HEK293 (cell line): Measurements from ENCODE around the gene PRR19.

Experiments
- ATF2 ChIP-seq: fragments of 450-650 bp; formaldehyde crosslinking; IDR thresholded peaks from 2 replicates; pipeline ENCODE4 v1.5.1; 2016; ENCODE audit warnings: missing biosample characterization, missing genetic modification characterization, low read depth
- GLIS2 ChIP-seq: fragments of 450-650 bp; formaldehyde crosslinking; IDR thresholded peaks from 2 replicates; pipeline ENCODE4 v1.5.1; 2016; ENCODE audit warnings: missing biosample characterization, missing genetic modification characterization
- INSM2 ChIP-seq: fragments of 450-650 bp; formaldehyde crosslinking; IDR thresholded peaks from 2 replicates; pipeline ENCODE4 v1.5.1; 2016; ENCODE audit warnings: missing biosample characterization, missing genetic modification characterization
- KLF8 ChIP-seq: fragments of 450-650 bp; formaldehyde crosslinking; IDR thresholded peaks from 2 replicates; pipeline ENCODE4 v1.5.1; 2016; ENCODE audit warnings: missing biosample characterization, missing genetic modification characterization
- PRDM6 ChIP-seq: fragments of 450-650 bp; formaldehyde crosslinking; IDR thresholded peaks from 2 replicates; pipeline ENCODE4 v1.5.1; 2017; ENCODE audit warnings: missing biosample characterization, missing genetic modification characterization
- RBAK ChIP-seq: fragments of 450-650 bp; formaldehyde crosslinking; IDR thresholded peaks from 2 replicates; pipeline ENCODE4 v1.5.1; 2016; ENCODE audit warnings: missing biosample characterization, missing genetic modification characterization
- SCRT1 ChIP-seq: fragments of 450-650 bp; formaldehyde crosslinking; IDR thresholded peaks from 2 replicates; pipeline ENCODE4 v1.5.1; 2016; ENCODE audit warnings: missing biosample characterization, missing genetic modification characterization, borderline replicate concordance
- WT1 ChIP-seq: fragments of 450-650 bp; formaldehyde crosslinking; IDR thresholded peaks from 2 replicates; pipeline ENCODE4 v1.5.1; 2016; ENCODE audit warnings: missing biosample characterization, missing genetic modification characterization
- ZBTB1 ChIP-seq: fragments of 450-650 bp; formaldehyde crosslinking; IDR thresholded peaks from 2 replicates; pipeline ENCODE4 v1.5.1; 2016; ENCODE audit warnings: missing biosample characterization, missing genetic modification characterization
- ZBTB17 ChIP-seq: fragments of 450-650 bp; formaldehyde crosslinking; IDR thresholded peaks from 2 replicates; pipeline ENCODE4 v1.5.1; 2016; ENCODE audit warnings: missing biosample characterization, missing genetic modification characterization
- ZBTB26 ChIP-seq: fragments of 450-650 bp; formaldehyde crosslinking; optimal IDR thresholded peaks from 2 replicates; pipeline ENCODE3; 2016; ENCODE audit warnings: missing biosample characterization, mild to moderate bottlenecking, missing genetic modification characterization
- ZBTB7A ChIP-seq: fragments of 450-650 bp; formaldehyde crosslinking; IDR thresholded peaks from 2 replicates; pipeline ENCODE4 v1.5.1; 2016; ENCODE audit warnings: low read depth, missing biosample characterization, missing genetic modification characterization
- ZBTB8A ChIP-seq: fragments of 450-650 bp; formaldehyde crosslinking; IDR thresholded peaks from 2 replicates; pipeline ENCODE4 v1.5.1; 2016; ENCODE audit warnings: missing biosample characterization, missing genetic modification characterization
- ZEB2 ChIP-seq: fragments of 450-650 bp; formaldehyde crosslinking; IDR thresholded peaks from 2 replicates; pipeline ENCODE4 v1.5.1; 2016; ENCODE audit warnings: missing biosample characterization, missing genetic modification characterization
- ZIC2 ChIP-seq: fragments of 450-650 bp; formaldehyde crosslinking; IDR thresholded peaks from 2 replicates; pipeline ENCODE4 v1.5.1; 2016; ENCODE audit warnings: missing biosample characterization, missing genetic modification characterization
- ZNF138 ChIP-seq: fragments of 450-650 bp; formaldehyde crosslinking; IDR thresholded peaks from 2 replicates; pipeline ENCODE4 v1.5.1; 2016; ENCODE audit warnings: missing biosample characterization, missing genetic modification characterization, borderline replicate concordance
- ZNF174 ChIP-seq: fragments of 450-650 bp; formaldehyde crosslinking; IDR thresholded peaks from 2 replicates; pipeline ENCODE4 v1.5.0; 2017; ENCODE audit warnings: missing biosample characterization, mild to moderate bottlenecking, missing genetic modification characterization
- ZNF266 ChIP-seq: fragments of 450-650 bp; formaldehyde crosslinking; IDR thresholded peaks from 2 replicates; pipeline ENCODE4 v1.5.1; 2016; ENCODE audit warnings: missing biosample characterization, missing genetic modification characterization, low read depth
- ZNF302 ChIP-seq: fragments of 450-650 bp; formaldehyde crosslinking; IDR thresholded peaks from 2 replicates; pipeline ENCODE4 v1.5.1; 2016; ENCODE audit warnings: missing biosample characterization, missing genetic modification characterization, low read depth
- ZNF341 ChIP-seq: fragments of 450-650 bp; formaldehyde crosslinking; IDR thresholded peaks from 2 replicates; pipeline ENCODE4; 2016; ENCODE audit warnings: low read depth, missing biosample characterization, missing genetic modification characterization
- ZNF362 ChIP-seq: fragments of 450-650 bp; formaldehyde crosslinking; IDR thresholded peaks from 2 replicates; pipeline ENCODE4 v1.5.1; 2016; ENCODE audit warnings: missing biosample characterization, missing genetic modification characterization
- ZNF366 ChIP-seq: fragments of 450-650 bp; formaldehyde crosslinking; conservative IDR thresholded peaks from 2 replicates; pipeline ENCODE4 v1.5.1; 2016; ENCODE audit warnings: missing biosample characterization, missing genetic modification characterization
- ZNF391 ChIP-seq: fragments of 450-650 bp; formaldehyde crosslinking; IDR thresholded peaks from 2 replicates; pipeline ENCODE4 v1.5.1; 2016; ENCODE audit warnings: low read depth, missing biosample characterization, missing genetic modification characterization, borderline replicate concordance
- ZNF426 ChIP-seq: fragments of 450-650 bp; formaldehyde crosslinking; IDR thresholded peaks from 2 replicates; pipeline ENCODE4 v1.5.1; 2017; ENCODE audit warnings: missing biosample characterization, missing genetic modification characterization, mild to moderate bottlenecking, inconsistent platforms, moderate library complexity
- ZNF48 ChIP-seq: fragments of 450-650 bp; formaldehyde crosslinking; IDR thresholded peaks from 2 replicates; pipeline ENCODE4 v1.5.1; 2016; ENCODE audit warnings: missing biosample characterization, missing genetic modification characterization
- ZNF558 ChIP-seq: fragments of 450-650 bp; formaldehyde crosslinking; IDR thresholded peaks from 2 replicates; pipeline ENCODE4 v1.5.1; 2016; ENCODE audit warnings: missing biosample characterization, missing genetic modification characterization
- ZNF621 ChIP-seq: fragments of 450-650 bp; formaldehyde crosslinking; IDR thresholded peaks from 2 replicates; pipeline ENCODE4 v1.5.1; 2017; ENCODE audit warnings: missing biosample characterization, missing genetic modification characterization
- ZNF639 ChIP-seq: fragments of 450-650 bp; formaldehyde crosslinking; IDR thresholded peaks from 2 replicates; pipeline ENCODE4 v1.5.1; 2016; ENCODE audit warnings: missing biosample characterization, missing genetic modification characterization
- ZNF658 ChIP-seq: fragments of 450-650 bp; formaldehyde crosslinking; IDR thresholded peaks from 2 replicates; pipeline ENCODE4; 2016; ENCODE audit warnings: missing biosample characterization, missing genetic modification characterization
- ZNF664 ChIP-seq: fragments of 450-650 bp; formaldehyde crosslinking; IDR thresholded peaks from 2 replicates; pipeline ENCODE4 v1.5.1; 2016; ENCODE audit warnings: missing biosample characterization, missing genetic modification characterization
- ZNF707 ChIP-seq: fragments of 450-650 bp; formaldehyde crosslinking; IDR thresholded peaks from 2 replicates; pipeline ENCODE4 v1.5.1; 2016; ENCODE audit warnings: missing biosample characterization, missing genetic modification characterization
- ZNF785 ChIP-seq: fragments of 450-650 bp; formaldehyde crosslinking; IDR thresholded peaks from 2 replicates; pipeline ENCODE4 v1.5.1; 2016; ENCODE audit warnings: missing biosample characterization, missing genetic modification characterization
- ZNF843 ChIP-seq: fragments of 450-650 bp; formaldehyde crosslinking; IDR thresholded peaks from 2 replicates; pipeline ENCODE4 v1.5.1; 2016; ENCODE audit warnings: missing biosample characterization, missing genetic modification characterization
- ZSCAN30 ChIP-seq: fragments of 450-650 bp; IDR thresholded peaks from 2 replicates; pipeline ENCODE4 v1.5.1; 2018; ENCODE audit warnings: missing biosample characterization, mild to moderate bottlenecking, missing genetic modification characterization, moderate library complexity

Gene PRR19

GRCh38 chr19:42325308-42325895 lies 23.5 kb downstream of the PRR19 start, which contains the start of gene MEGF8 (continued):
- no peak for TF ChIP-seq ZNF426
- peak; percentile 13; the same call in 1 of the 2 replicates for TF ChIP-seq INSM2 (tag by site-specific recombination)
- peak; percentile 99 for TF ChIP-seq GLIS2
- no peak for TF ChIP-seq ZBTB1 (tag by site-specific recombination)
- peak; percentile 83 for TF ChIP-seq ZNF341 (tag by site-specific recombination)
- no peak for TF ChIP-seq ZNF785 (tag by site-specific recombination)
- peak; percentile 93 for TF ChIP-seq ZBTB17
- no peak for TF ChIP-seq PRDM6 (tag by site-specific recombination)
- no peak for TF ChIP-seq RBAK
- TF ChIP-seq ZEB2 (tag by site-specific recombination), result 0 out of 2 replicates have a peak, but pooled peaks have one; percentile 66
- peak; percentile 92 for TF ChIP-seq KLF8 (tag by site-specific recombination)
- peak; percentile 57; the same call in 1 of the 2 replicates for TF ChIP-seq ZNF558
- TF ChIP-seq ZBTB7A (tag by site-specific recombination), result peak; percentile 71; the same call in 1 of the 2 replicates
- TF ChIP-seq ZNF664 (tag by site-specific recombination), result no peak
- no peak for TF ChIP-seq ZSCAN30 (tag by site-specific recombination)
- no peak for TF ChIP-seq ZNF48
- no peak for TF ChIP-seq ZNF658 (tag by site-specific recombination)
- TF ChIP-seq ZIC2 (tag by site-specific recombination), result peak; percentile 85
- TF ChIP-seq ZNF362 (tag by site-specific recombination), result no peak
- no peak for TF ChIP-seq ZNF174 (tag by site-specific recombination)
- TF ChIP-seq ZNF621, result no peak
- no peak; the same call in none of the 2 replicates for TF ChIP-seq ZNF366 (tag by site-specific recombination)
- no peak for TF ChIP-seq ZNF302 (tag by site-specific recombination)
- TF ChIP-seq ZBTB26 (tag by site-specific recombination), result peak; percentile 24
- 0 out of 2 replicates have a peak, but pooled peaks have one; percentile 17 for TF ChIP-seq WT1 (tag by site-specific recombination)
- TF ChIP-seq ZNF391 (tag by site-specific recombination), result no peak
- peak; percentile 77 for TF ChIP-seq ZNF843 (tag by site-specific recombination)
- no peak for TF ChIP-seq ZNF266 (tag by site-specific recombination)
- no peak for TF ChIP-seq SCRT1 (tag by site-specific recombination)
- no peak; the same call in 1 of the 2 replicates for TF ChIP-seq ZBTB8A (tag by site-specific recombination)
- peak; percentile 75; the same call in 1 of the 2 replicates for TF ChIP-seq ZNF639
- TF ChIP-seq ATF2 (tag by site-specific recombination), result no peak
- no peak for TF ChIP-seq ZNF138 (tag by site-specific recombination)
- no peak for TF ChIP-seq ZNF707 (tag by site-specific recombination)
